ENCODE data around the gene SIGLECL1. TPM values are rescaled to one million over a fixed set of nuclear protein-coding genes. Genes with fewer than 3 reads are reported as not detected.

SIGLECL1 gene
- total RNA-seq, 1 experiment from 2014 or later = not detected

- POLR2A ChIA-PET = no interaction called here
- ATAC-seq (0 out of 2 replicates have a peak, but pooled peaks have one; percentile 3), DNase-seq (ENCODE audit: low spot score) (no peak)
- H3K4me3 Mint-ChIP-seq = peak overlapping the region; percentile 24
- H3K27ac Mint-ChIP-seq = no peak overlapping the region; the same call in 1 of the 2 replicates
- peaks cover 57% of the 10 kb centered on the region for H3K4me1 Mint-ChIP-seq
- TF ChIP-seq ZNF232 (CRISPR knock-in tag; IDR thresholded peaks at IDR 0.05) (no peak), USF2 (CRISPR knock-in tag; IDR thresholded peaks at IDR 0.05) (0 out of 2 replicates have a peak, but pooled peaks have one; percentile 18)
- CTCF ChIA-PET = interaction anchor here (0.9 to 3.9 kb wide), 15 partner anchors 13 to 372 kb away, joined by 3 to 18 read pairs (median 10); partner anchors contain the start of gene C19orf84
- peaks cover 5% of the 10 kb centered on the region; the same call in 1 of the 2 replicates for H3K27me3 Mint-ChIP-seq (ENCODE audit: low read depth)
- H3K9me3 Mint-ChIP-seq = peaks cover 10% of the 10 kb centered on the region; the same call in 1 of the 2 replicates
- no peaks in the 10 kb centered on the region for H3K36me3 Mint-ChIP-seq
Measured at GRCh38 chr19:51294211-51294976, 43.5 kb downstream of the SIGLECL1 start.

GRCh38 chr19:51294977-51295375 lies 44.1 kb downstream of the SIGLECL1 start:
- ChIA-PET POLR2A (interaction anchor here (1.3 kb wide), 1 partner anchor 25 kb away, joined by 3 read pairs; no protein-coding TSS in a partner anchor), CTCF (interaction anchor here (1.0 to 2.0 kb wide), 12 partner anchors 9 to 373 kb away, joined by 3 to 18 read pairs (median 11); partner anchors contain the start of gene C19orf84)
- Mint-ChIP-seq H3K36me3 (no peaks in the 10 kb centered on the region), H3K4me3 (no peak overlapping the region), H3K4me1 (peaks cover 57% of the 10 kb centered on the region), H3K27me3 (ENCODE audit: low read depth) (peaks cover 5% of the 10 kb centered on the region; the same call in 1 of the 2 replicates), H3K9me3 (peaks cover 10% of the 10 kb centered on the region; the same call in 1 of the 2 replicates), H3K27ac (no peak overlapping the region)
- ATAC-seq (no peak), DNase-seq (ENCODE audit: low spot score) (no peak)
- TF ChIP-seq USF2 (CRISPR knock-in tag; IDR thresholded peaks at IDR 0.05) (no peak), E2F5 (CRISPR knock-in tag; IDR thresholded peaks at IDR 0.05) (no peak), NFATC4 (CRISPR knock-in tag; IDR thresholded peaks at IDR 0.05) (no peak), NFYB (CRISPR knock-in tag; conservative IDR thresholded peaks at IDR 0.05; ENCODE audit: low read depth) (no peak), FOXK1 (CRISPR knock-in tag; IDR thresholded peaks at IDR 0.05) (no peak), ZBTB43 (CRISPR knock-in tag; IDR thresholded peaks at IDR 0.05) (no peak), KAT7 (CRISPR knock-in tag; IDR thresholded peaks at IDR 0.05; ENCODE audit: borderline replicate concordance) (no peak), ESRRA (CRISPR knock-in tag; IDR thresholded peaks at IDR 0.05; ENCODE audit: borderline replicate concordance) (no peak), NR1H2 (CRISPR knock-in tag; IDR thresholded peaks at IDR 0.05) (no peak), AR (CRISPR knock-in tag; IDR thresholded peaks at IDR 0.05) (no peak), MLX (CRISPR knock-in tag; IDR thresholded peaks at IDR 0.05) (no peak), ZNF512 (CRISPR knock-in tag; IDR thresholded peaks at IDR 0.05; ENCODE audit: borderline replicate concordance) (no peak), JUN (CRISPR knock-in tag; IDR thresholded peaks at IDR 0.05) (no peak), FOXP1 (CRISPR knock-in tag; IDR thresholded peaks at IDR 0.05; ENCODE audit: borderline replicate concordance) (no peak), SOX15 (CRISPR knock-in tag; IDR thresholded peaks at IDR 0.05) (no peak)

All from WTC11 (cell line).